Right ventricle myocardium superior (tissue), 1 donor: ENCODE measurements around the gene CLPX. TPM values are rescaled to one million over a fixed set of nuclear protein-coding genes. Genes with fewer than 3 reads are reported as not detected.
"Not testable (repeated sequence)": the region's sequence is repeated elsewhere in the genome, so short reads cannot be mapped to it uniquely, and the experiment has no call there.

Experiments used
- ATAC-seq: fragments of 200-7000 bp; cut with Tn5 transposase; one replicate; pipeline ENCODE4 v1.9.1; 2020; ENCODE audit warnings: mild to moderate bottlenecking; ENCODE audit not compliant: poor library complexity
- DNase-seq: peaks from one replicate; pipeline ENCODE4 v3.0.0-alpha.2; 2020
- intact Hi-C: fragments of 100-400 bp; cut with DNase I; formaldehyde crosslinking; loops from one replicate; pipeline ENCODE4 v1.11.2; 2022
- total RNA-seq: library from RNA; stranded (reverse); fragmentation: NEBNext Ultra II Directional; extraction: Animal tissue kit (Norgen Biotek cat#: 25700); gene quantifications from one replicate; pipeline ENCODE4 v1.2.1, GENCODE V29; 2021
- donor health status: DM: no; HTN: yes; CAD: no; lungs with severe emphysema.

CLPX gene
- total RNA-seq, 1 donor from 2014 or later: 51.5 TPM

DNA sequence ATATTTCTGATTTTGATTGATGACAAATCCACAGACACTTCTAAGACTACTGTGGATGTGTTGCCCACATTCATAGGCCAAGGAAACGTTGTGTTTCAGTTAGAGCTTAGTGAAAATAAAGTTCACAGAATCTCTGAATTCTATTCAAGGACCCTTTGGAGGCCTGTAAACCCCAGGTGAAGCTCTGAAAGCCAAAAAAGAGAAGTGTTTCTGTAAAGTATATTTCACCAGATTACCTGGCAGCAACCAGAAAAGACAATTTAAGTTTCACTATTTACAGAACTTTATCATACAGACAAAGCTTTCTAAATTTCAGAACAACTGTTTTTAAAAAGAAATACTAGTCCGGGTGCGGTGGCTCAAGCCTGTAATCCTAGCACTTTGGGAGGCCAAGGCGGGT lies 2.6 kb downstream of the CLPX start:
- intact Hi-C loops: no loop called here
- no peak for DNase-seq
- no peak for ATAC-seq

DNA sequence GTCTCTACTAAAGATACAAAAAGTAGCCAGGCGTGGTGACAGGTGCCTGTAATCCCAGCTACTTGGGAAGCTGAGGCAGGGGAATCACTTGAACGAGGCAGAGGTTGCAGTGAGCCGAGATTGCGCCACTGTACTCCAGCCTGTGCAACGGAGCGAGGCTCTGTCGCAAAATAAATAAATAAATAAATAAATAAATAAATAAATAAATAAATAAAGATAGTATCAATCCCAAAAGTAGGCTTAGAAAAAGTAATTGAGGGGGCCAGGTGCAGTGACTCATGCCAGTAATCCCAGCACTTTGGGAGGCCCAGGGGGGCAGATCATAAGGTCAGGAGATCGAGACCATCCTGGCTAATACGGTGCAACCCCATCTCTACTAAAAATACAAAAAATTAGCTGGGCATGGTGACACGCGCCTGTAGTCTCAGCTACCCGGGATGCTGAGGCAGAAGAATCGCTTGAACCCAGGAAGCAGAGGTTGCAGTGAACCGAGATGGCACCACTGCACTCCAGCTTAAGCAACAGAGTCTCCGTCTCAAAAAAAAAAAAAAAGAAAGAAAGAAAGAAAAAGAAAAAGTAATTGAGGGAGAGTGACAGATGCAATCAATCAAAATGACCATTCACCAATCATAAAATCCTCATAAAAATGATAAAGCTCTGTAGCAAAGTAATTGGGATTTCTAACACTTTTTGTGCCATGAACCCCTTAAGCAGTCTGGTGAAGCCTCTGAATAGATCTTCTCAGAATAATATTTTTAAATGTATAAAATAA lies 3.4 kb downstream of the CLPX start:
- intact Hi-C loops, DNase-seq, ATAC-seq: not testable (repeated sequence)

DNA sequence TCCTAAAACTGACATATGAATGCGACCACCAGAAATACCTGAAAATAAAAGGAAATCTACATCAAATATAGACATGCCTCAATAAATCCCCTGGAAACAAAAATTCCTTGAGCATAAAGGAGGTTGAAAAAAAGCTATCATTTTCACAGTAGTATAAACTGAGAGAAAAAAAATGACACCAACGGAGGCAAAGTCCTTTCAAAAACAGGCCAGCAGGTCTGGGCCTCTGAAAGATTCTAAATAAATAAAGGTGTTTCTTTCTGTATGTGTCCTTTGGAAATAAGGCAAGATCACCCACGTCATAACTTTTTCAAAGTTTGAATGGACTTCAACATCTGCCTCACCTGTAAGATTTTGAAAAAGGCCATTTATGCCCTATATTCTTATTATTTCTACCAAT lies 5.0 kb downstream of the CLPX start:
- no peak for DNase-seq
- ATAC-seq: no peak
- intact Hi-C loops: no loop called here

DNA sequence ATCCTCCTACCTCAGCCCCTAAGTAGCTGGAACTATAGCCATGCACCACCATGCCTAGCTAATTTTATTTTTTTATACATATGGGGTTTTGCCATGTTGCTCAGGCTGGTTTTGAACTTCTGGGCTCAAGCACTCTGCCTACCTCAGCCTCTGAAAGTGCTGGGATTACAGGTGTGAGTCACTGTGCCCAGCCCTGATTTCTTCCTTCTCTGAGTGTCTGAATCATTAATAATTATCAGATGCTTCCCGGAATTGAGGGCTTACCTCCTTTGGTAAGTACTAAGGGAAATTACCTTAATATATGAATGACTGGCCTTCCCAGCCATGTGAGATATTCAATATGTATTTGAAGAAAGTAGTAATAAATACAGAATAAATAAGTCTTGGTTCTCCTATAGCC lies 7.2 kb downstream of the CLPX start:
- intact Hi-C loops: no loop called here
- ATAC-seq (no peak), DNase-seq (no peak)

DNA sequence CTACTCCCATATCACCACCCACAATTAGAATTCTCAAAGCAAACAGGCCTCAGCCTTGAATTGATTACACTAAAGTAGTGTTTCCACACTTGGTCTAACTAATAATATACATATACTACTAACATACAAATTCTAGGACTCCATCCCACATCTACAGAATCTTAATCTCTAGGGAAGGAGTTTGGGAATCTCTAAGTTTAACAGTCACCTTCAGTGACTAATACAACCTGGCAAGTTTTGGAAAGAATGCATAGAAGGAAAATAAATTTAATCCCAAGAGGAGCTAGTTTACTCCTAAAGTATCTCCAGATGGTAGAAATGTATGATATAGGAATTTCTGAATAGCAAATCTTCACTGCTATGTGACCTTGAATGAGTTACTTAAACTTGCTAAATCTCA lies 9.1 kb downstream of the CLPX start:
- ATAC-seq (no peak), DNase-seq (no peak)
- intact Hi-C loops: no loop called here

DNA sequence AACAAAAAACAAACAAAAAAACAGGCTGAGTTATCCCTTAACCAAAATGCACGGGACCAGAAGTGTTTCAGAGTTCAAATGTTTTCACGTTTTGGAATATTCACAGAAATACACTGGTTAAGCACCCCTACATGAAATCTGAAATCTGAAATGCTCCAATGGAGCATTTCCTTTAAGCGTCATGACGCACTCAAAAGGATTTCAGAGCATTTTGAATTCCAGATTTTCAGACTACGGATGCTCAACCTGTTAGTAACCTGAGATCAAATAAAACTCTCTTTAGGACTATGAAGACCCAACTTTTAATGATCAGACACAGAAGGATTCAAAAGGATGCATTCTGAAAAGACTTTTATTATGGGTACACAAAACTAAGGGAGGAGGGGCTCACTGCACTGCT lies 9.6 kb downstream of the CLPX start:
- intact Hi-C loops: no loop called here
- no peak for ATAC-seq
- no peak for DNase-seq

DNA sequence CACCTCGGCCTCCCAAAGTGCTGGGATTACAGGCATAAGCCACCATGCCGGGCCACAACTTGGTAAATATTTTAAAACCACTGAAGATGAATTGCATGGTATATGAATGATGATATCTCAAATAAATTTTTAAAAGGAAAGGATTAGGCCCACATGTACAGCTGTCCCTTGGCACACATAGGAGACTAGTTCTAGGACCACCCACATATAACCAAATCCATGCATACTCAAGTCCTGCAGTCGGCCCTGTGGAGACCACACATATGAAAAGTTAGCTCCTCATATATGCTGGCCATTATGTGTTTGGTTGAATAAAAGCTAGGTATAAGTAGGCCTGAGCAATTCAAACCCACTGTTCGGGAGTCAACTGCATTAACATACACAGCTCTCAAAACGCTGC lies 10.6 kb downstream of the CLPX start:
- intact Hi-C loops: no loop called here
- DNase-seq (no peak), ATAC-seq (no peak)

DNA sequence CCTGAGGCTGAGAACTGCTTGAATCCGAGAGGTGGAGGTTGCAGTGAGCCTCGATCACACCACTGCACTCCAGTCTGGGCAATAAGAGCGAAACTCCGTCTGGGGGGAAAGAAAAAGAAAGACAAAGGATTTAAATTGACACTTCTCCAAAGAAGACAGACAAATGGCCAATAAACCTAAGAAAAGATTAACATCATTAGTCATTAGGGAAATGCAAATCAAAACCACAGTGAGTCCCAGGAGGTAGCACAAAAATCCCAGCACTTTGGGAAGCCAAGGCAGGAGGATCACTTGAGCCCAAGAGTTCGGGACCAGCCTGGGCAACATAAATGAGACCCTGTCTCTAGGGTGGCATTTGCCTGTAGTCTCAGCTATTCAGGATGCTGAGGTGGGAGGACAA lies 12.6 kb downstream of the CLPX start:
- DNase-seq: no peak
- intact Hi-C loops: no loop called here
- no peak for ATAC-seq

DNA sequence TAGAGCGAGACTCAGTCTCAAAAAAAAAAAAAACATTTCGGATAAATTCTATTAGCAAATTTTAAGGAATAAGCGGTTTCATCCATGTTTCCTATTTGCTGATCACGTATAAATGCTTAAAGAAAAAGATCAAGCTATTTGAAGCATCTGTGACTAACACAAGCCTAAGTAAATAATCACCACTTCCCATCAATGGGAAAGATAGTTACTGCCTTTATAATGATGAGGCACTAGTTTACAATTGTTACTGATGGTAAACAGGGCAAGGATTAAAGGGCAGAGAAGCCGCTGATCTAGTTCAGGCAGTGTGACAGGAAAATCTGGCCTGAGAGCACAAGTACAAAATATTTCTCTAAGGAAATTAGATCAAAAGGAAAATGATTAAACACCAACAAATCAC lies 13.7 kb downstream of the CLPX start:
- intact Hi-C loops: no loop called here
- no peak for DNase-seq
- no peak for ATAC-seq

DNA sequence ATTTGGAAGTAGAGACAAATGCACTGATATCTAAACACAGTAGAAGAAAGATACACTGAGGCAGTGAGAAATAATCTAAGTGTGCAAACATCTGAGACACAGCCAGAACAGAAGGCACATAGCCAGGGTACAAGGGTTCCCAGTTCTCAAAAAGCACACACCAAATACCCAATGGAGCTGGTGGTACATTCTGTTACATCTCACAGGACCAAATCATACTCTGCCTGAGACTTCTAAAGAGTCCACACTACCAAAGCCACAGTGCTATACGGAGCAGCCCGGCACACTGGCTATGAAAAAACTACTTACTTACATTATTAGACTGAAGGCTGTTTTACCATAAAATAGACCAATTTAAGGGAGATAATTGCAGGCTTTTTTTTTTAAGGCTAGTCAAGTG lies 19.3 kb downstream of the CLPX start:
- intact Hi-C loops: no loop called here
- ATAC-seq (no peak), DNase-seq (no peak)

DNA sequence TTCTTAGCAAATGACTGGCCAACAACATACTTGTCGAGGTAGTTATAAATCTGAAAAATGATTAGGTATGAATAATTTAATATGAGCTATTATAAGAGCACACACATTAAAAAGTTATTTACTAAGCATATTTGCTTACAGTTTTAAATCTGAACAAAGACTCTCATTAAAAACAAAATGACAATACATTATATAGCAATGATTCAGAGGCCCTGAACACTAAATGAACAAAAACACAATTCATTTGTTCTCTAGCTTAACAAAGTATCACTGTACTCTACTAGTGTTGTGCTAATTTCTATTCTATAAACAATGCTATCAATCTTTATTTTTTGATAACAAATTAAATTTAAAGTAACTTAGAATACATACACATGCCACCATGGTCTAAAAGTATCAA lies 21.0 kb downstream of the CLPX start:
- ATAC-seq (no peak), DNase-seq (no peak)
- intact Hi-C loops: no loop called here

DNA sequence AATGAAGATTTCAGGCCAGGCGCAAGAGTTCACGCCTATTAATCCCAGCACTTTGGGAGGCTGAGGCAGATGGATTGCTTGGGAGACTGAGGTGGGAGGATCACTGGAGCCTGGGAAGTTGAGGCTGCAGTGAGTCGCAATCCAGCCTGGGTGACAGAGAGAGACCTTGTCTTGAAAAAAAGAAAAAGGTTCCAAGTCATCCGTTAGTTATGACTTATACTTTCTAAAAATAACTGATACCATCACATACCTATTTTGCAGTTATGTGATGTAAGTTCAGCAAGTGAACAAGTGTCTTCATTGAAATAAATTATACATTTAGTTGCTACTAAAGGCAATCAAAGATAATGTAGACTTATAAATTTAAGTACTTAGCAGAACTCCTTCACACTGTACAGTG lies 22.1 kb downstream of the CLPX start:
- intact Hi-C loops: no loop called here
- ATAC-seq: no peak
- no peak for DNase-seq

DNA sequence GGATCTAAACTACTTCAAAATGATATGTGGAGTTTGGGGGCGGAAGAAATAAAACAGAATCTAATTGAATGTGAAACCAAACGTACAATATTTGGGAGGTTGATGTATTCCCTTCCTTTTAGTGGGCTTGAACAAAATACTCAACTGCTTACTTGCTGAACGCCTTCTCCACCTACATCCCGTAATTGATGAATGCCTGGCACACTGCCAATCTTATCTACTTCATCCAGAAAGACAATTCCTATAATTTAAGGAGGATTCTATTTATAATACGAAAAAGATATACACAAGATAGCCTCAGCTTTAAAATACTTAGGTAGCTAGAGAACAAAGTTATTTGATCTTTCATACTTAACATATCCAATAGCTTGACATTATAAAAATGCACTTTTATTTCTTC lies 28.4 kb downstream of the CLPX start:
- intact Hi-C loops: no loop called here
- no peak for ATAC-seq
- DNase-seq: no peak

DNA sequence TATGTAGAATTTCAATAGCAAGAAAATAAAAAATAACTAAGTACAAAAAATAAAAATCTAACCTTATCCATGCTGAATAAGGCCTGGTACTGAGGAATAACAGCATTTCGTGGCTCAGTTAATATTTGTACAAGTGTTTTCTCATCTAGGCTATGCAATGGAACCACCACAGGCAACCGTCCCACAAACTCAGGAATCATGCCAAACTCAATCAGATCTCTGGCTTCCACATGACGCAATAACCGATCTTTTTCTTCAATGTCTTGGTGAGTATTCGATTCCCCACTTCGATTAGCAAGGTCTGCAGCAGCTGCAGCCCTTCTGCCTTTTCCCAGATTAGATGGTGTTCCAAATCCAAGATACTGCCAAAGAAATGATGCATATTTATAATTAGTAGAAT lies 30.4 kb downstream of the CLPX start:
- DNase-seq (no peak), ATAC-seq (no peak)
- intact Hi-C loops: no loop called here

DNA sequence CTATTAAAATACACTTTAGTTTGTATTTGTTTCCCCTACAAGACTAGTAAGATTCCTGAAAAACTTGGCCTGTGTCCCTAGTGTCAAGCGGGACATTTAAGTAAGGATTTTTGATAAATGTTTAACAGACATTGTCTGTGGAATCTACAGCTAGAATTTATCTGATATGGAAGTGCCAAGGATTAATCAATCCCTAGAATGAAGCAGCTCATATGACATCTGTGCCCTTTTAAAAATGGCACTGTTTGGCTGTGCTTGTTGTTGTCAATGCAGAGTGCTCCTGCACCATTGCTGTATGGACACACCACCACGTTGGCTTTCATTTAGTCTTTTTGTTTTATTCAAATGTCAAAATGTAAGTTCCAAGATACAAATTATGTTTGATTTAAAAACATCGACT lies 37.2 kb downstream of the CLPX start:
- intact Hi-C loops: no loop called here
- DNase-seq (no peak), ATAC-seq (no peak)

DNA sequence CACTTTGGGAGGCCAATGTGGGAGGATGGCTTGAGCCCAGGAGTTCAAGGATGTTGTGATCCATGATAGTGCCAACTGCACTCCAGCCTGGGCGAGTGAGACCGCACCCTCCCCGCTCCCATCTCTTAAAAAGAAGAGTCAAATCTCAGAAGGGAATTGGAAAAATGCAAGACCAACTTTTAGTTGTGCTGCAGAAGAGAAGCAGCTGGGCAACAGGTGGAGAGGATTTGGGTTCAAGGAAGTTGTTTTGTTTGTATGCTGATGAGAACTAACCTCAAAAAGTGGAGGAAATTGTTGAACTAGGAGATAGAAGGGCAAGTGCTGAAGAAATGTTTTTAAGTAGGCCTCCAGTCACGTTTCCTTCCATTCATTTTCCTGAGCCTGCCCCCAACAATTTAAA lies 38.7 kb downstream of the CLPX start:
- DNase-seq: no peak
- intact Hi-C loops: no loop called here
- ATAC-seq: no peak

DNA sequence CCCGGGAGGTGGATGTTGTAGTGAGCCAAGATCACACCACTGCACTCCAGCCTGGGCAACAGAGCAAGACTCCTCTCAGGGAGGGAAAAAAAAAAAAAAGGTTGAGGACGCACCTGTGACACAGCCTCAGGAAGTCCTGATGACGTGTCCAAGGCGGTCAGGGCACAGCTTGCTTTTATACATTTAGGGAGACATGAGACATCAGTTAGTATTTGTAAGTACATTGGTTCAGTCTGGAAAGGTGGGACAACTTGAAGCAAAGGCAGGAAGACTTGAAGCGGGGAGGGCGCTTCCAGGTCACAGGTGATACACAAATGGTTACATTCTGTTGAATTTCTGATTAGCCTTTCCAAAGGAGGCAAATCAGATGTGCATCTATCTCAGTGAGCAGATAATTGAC lies 46.5 kb downstream of the CLPX start:
- DNase-seq, intact Hi-C loops: not testable (repeated sequence)

DNA sequence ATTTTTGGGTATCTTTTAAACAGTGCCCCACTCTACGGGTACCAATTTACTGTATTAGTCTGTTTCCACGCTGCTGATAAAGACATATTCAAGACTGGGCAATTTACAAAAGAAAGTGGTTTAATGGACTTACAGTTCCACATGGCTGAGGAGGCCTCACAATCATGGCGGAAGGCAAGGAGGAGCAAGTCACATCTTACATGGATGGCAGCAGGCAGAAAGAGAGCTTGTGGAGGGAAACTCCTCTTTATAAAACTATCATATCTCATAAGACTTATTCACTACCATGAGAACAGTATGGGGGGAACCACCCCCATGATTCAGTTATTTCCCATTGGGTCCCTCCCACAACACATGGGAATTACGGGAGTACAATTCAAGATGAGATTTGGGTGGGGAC lies 47.2 kb downstream of the CLPX start:
- intact Hi-C loops, DNase-seq, ATAC-seq: not testable (repeated sequence)

More for the DNA sequence above, 46.5 kb downstream of the CLPX start:
- not testable (repeated sequence) for ATAC-seq

DNA sequence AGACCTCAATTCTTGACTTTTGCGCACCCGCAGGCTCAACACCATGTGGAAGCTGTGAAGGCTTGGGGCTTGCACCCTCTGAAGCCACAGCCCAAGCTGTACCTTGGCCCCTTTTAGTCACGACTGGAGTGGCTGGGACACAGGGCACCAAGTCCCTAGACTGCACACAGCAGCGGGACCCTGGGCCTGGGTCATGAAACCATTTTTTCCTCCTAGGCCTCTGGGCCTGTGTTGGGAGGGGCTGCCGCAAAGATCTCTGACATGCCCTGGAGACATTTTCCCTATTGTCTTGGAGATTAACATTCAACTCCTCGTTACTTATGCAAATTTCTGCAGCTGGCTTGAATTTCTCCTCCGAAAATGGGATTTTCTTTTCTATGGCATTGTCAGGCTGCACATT lies 48.1 kb downstream of the CLPX start:
- DNase-seq, intact Hi-C loops, ATAC-seq: not testable (repeated sequence)

DNA sequence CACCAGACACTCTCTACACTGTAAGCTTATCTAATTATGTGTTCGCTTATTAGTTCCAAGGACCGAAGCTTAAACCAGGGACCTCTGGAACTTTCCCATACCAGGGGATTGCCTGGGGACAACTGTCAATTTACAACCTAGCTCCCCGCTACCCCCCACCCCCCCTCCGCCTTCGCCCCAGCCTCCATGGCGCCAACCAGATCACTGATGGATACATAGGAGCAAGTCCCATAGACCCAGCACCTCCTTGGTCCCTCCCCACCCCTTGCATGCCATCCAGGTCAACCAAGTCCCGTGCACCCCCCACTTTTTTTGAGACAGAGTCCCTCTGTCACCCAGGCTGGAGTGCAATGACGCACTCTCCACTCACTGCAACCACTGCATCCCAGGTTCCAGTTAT lies 50.6 kb downstream of the CLPX start:
- ATAC-seq (no peak), DNase-seq (no peak)
- intact Hi-C loops: no loop called here

DNA sequence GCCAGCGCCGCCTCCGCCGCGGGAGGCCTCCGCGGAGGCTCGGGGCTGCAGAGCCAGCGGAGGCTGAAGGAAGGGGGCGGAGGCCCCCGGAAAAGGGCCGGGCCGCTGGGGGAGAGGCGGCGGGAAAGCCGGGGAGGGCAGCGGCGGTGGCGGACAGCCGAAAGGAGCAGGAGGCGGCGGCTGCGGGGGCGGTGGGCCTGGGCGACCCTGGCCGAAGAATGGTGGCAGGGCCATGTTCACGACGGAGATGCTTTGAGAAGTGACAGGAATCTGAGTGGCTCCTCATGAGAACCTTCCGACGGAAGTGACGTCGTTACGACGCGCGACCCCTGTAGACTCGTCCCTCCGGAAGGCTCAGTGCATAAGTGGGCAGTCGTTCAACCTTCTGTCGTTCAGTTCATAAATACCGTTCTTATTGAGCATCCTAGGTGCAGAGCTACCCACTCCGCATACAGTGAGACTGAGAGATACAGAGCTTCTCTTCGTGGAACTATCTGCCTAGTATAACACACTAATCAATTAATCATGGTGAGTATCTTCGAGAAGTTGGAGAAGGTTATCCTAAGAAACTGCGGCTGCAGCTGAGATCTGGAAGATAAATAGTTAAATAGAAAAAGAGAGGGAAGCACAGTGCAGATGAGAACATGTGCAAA lies 51.5 kb downstream of the CLPX start, which contains the start of gene PDCD7:
Gene PDCD7 (minus strand): TSS at position 261 of the 653 bp plus-strand sequence. CDS start 27 bp downstream, at position 234.
- DNase-seq: peak; percentile 94
- intact Hi-C loops: no loop called here
- peak; percentile 97 for ATAC-seq
